ENCODE results near the gene SLC22A12. TPM values are rescaled to one million over a fixed set of nuclear protein-coding genes. Genes with fewer than 3 reads are reported as not detected.

The SLC22A12 gene
- total and polyA plus RNA-seq, 2 of the 8 experiments (the other 6 are each of a cell fraction or from before 2014, with no cell fraction given): not detected

DNA sequence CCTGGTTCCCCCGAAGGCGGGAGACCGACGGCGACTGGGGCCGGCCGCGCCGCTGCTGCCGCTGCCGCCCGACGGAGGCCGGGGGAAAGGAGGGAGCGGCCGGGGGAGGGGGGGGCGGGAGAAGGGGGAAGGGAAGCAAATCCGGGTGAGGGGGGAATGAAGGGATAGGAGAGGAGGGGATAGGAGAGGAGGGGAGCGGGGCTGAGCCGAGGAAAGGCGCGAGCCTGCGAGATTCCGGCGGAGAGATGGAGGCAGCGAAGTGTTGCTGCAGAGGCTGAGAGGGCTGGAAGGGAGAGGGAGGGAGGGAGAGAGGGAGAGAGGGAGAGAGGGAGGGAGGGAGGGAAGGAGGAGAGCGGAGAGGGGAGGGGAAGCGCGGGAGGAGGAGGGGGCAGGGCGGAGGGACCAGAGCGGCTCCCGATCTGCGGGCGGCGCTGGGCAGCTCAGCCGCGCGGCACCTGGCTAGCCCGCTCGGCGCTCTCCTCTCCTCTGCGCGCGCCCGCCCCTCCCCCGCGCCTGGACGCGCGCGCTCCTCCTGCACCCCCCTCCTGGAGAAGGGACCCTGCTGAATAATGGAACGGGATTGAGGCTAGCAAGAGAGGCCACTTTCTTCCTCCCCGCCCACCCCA lies 52.3 kb downstream of the SLC22A12 start:
- Histone ChIP-seq H3K14ac (ENCODE audit: insufficient read length) (no peak overlapping the region), H3K4me1 (replicated peaks in 1 of 4; ENCODE audit: control insufficient read depth in 3 of 4, insufficient read depth in 4 of 4, low read length in 3 of 4) (peaks cover 4 to 23% (median 11%) of the 10 kb centered on the region in 4 experiments), H2BK5ac (ENCODE audit: low read depth, low read length) (no peak overlapping the region), H3K36me3 (ENCODE audit: control insufficient read depth in 2 of 4, insufficient read depth in 4 of 4, low read length in 3 of 4) (peaks cover 0 to 6% (median 0%) of the 10 kb centered on the region in 4 experiments; a peak in 1 of 8 replicates), H3K4ac (replicated peaks; ENCODE audit: insufficient read length, low read depth, low read length) (no peak overlapping the region), H2BK15ac (ENCODE audit: low read length) (no peak overlapping the region), H2BK120ac (replicated peaks; ENCODE audit: low read depth, low read length) (no peak overlapping the region), H4K5ac (ENCODE audit: insufficient read length, low read depth, low read length) (no peak overlapping the region), H3K18ac (ENCODE audit: extremely low read depth, low read length) (peak overlapping the region; percentile 71; the same call in 1 of the 2 replicates), H4K20me1 (replicated peaks in 1 of 2; ENCODE audit: control insufficient read depth in 1 of 2, insufficient read depth in 2 of 2, low read length in 2 of 2) (peaks cover 2 to 9% of the 10 kb centered on the region in 2 experiments), H3K4me3 (ENCODE audit: extremely low read depth in 1 of 4, insufficient read depth in 2 of 4, low read depth in 3 of 4, low read length in 4 of 4) (peak overlapping the region; percentile 29 to 73 (median 46)), H3K79me1 (ENCODE audit: low read depth, low read length) (no peaks in the 10 kb centered on the region), H3K27me3 (replicated peaks in 1 of 4; ENCODE audit: control insufficient read depth in 3 of 4, extremely low read depth in 1 of 4, insufficient read depth in 3 of 4, low read length in 3 of 4) (peaks cover 42 to 69% (median 65%) of the 10 kb centered on the region in 4 experiments), H3K27ac (ENCODE audit: low read depth, low read length) (no peak overlapping the region), H4K91ac (replicated peaks; ENCODE audit: insufficient read length, low read length) (no peak overlapping the region), H3K9me3 (ENCODE audit: insufficient read depth in 2 of 2, low read depth in 1 of 2, low read length in 1 of 2) (no peaks in the 10 kb centered on the region; a peak in 1 of 4 replicates), H3K9ac (replicated peaks in 1 of 4; ENCODE audit: extremely low read depth in 1 of 4, low read depth in 3 of 4, low read length in 3 of 4) (no peak overlapping the region), H3K23me2 (ENCODE audit: low read depth, low read length) (peaks cover 20% of the 10 kb centered on the region), H3K56ac (replicated peaks; ENCODE audit: insufficient read length, low read depth, low read length) (no peak overlapping the region), H2AK5ac (ENCODE audit: low read depth, low read length) (no peak overlapping the region), H3K79me2 (ENCODE audit: control insufficient read depth in 1 of 2, insufficient read depth in 2 of 2, low read length in 2 of 2) (no peaks in the 10 kb centered on the region), H2BK12ac (ENCODE audit: low read depth, low read length) (0 out of 2 replicates have a peak overlapping the region, but pooled peaks have one; percentile 100), H3K23ac (ENCODE audit: insufficient read length) (no peak overlapping the region), H2AFZ (ENCODE audit: low read length) (no peak overlapping the region), H4K8ac (ENCODE audit: extremely low read depth, insufficient read depth, low read length) (no peak overlapping the region), H2BK20ac (ENCODE audit: low read length) (no peak overlapping the region), H3K4me2 (ENCODE audit: insufficient read depth in 1 of 2, low read depth in 2 of 2, low read length in 2 of 2) (peak overlapping the region; percentile 94 to 100)
- DNase-seq (ENCODE audit: low read depth in 1 of 2, low spot score in 2 of 2) (peak in 1 of 2 experiments; percentile 73), FAIRE-seq (no peak)
- no peak for TF ChIP-seq CHD1 (IDR thresholded peaks at IDR 0.05; ENCODE audit: low read depth, low read length)
- TF ChIP-seq, protein P1, sequence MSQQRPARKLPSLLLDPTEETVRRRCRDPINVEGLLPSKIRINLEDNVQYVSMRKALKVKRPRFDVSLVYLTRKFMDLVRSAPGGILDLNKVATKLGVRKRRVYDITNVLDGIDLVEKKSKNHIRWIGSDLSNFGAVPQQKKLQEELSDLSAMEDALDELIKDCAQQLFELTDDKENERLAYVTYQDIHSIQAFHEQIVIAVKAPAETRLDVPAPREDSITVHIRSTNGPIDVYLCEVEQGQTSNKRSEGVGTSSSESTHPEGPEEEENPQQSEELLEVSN (IDR thresholded peaks at IDR 0.05): 0 out of 2 replicates have a peak, but pooled peaks have one; percentile 23
- TF ChIP-seq EGR1 (IDR thresholded peaks at IDR 0.05; ENCODE audit: borderline replicate concordance, low read depth, low read length): peak; percentile 21; the same call in 1 of the 2 replicates
- peak; percentile 12 for TF ChIP-seq KDM4A (IDR thresholded peaks at IDR 0.05; ENCODE audit: low read depth, low read length, severe bottlenecking)
- CTCF ChIA-PET (ENCODE audit: partially characterized antibody): interaction anchor here (0.8 to 15.7 kb wide), 15 partner anchors 9 to 273 kb away, joined by 3 to 201 read pairs (median 9); no protein-coding TSS in a partner anchor
- 0% methylated on average over 7 of the region's 53 CpGs; no CpG with 5 or more reads in 1 of the 2 experiments for WGBS, 2 experiments (ENCODE audit: extremely low coverage in 1 of 2, insufficient coverage in 1 of 2, insufficient read length in 1 of 2, insufficient replicate concordance in 2 of 2, low coverage in 1 of 2, low lambda C conversion rate in 2 of 2, missing lambda C conversion rate in 1 of 2)
- POLR2A ChIA-PET (ENCODE audit: partially characterized antibody): interaction anchor here (0.6 to 1.6 kb wide), 3 partner anchors 10 to 429 kb away, joined by 3 to 5 read pairs (median 4); no protein-coding TSS in a partner anchor

Data from H1 (cell line).